HEK293 (cell line): ENCODE data around the gene ELOVL2.

Experiments used
- CTCF ChIA-PET: fragments of 350-600 bp; formaldehyde crosslinking; extraction: SDS; loops from one replicate; lab custom pipeline; 2021; ENCODE audit warnings: antibody characterized with exemption; lab: Yijun Ruan, JAX
- POLR2A ChIA-PET: fragments of 300-600 bp; formaldehyde crosslinking; extraction: SDS; loops from one replicate; lab custom pipeline; 2020; ENCODE audit warnings: antibody characterized with exemption, inconsistent platforms; lab: Yijun Ruan, JAX
- H3K27ac ChIP-seq: fragments of 200-500 bp; sonication (Bioruptor generic); 2 replicates; pipeline ENCODE4 v1.5.1; 2014; ENCODE audit warnings: low read depth, low read length, control low read depth, inconsistent platforms; ENCODE audit errors: extremely low read depth
- H3K36me3 ChIP-seq, 2 experiments: fragments of 200-500 bp in 1 of 2; sonication (Bioruptor generic) in 1 of 2; 1 replicate in 1 of 2; 2 replicates in 1 of 2; pipeline ENCODE4 v1.5.1; 2014 to 2017; ENCODE audit warnings: inconsistent platforms in 2 of 2, low read length in 2 of 2; ENCODE audit not compliant: control insufficient read depth in 2 of 2, insufficient read depth in 1 of 2
- H3K4me1 ChIP-seq: fragments of 200-500 bp; sonication (Bioruptor generic); 2 replicates; pipeline ENCODE4 v1.5.1; 2014; ENCODE audit warnings: mild to moderate bottlenecking, low read length, inconsistent platforms; ENCODE audit not compliant: control insufficient read depth, insufficient read depth
- H3K4me3 ChIP-seq: 2 replicates; pipeline ENCODE4 v1.5.1; 2011; ENCODE audit warnings: low read depth, mild to moderate bottlenecking, control low read depth, low read length, moderate library complexity
- H3K9me3 ChIP-seq: fragments of 200-500 bp; sonication (Bioruptor generic); 2 replicates; pipeline ENCODE4 v1.5.1; 2014; ENCODE audit warnings: low read depth, low read length, inconsistent platforms; ENCODE audit not compliant: control insufficient read depth, insufficient read depth
- HOXD13 ChIP-seq: sonication (generic); formaldehyde crosslinking; IDR thresholded peaks from 2 replicates; pipeline ENCODE4 v1.8.0; 2022; ENCODE audit warnings: missing genetic modification reagents, borderline replicate concordance
- WT1 ChIP-seq: fragments of 450-650 bp; formaldehyde crosslinking; IDR thresholded peaks from 2 replicates; pipeline ENCODE4 v1.5.1; 2016; ENCODE audit warnings: missing biosample characterization, missing genetic modification characterization
- ZBTB48 ChIP-seq: fragments of 450-650 bp; formaldehyde crosslinking; IDR thresholded peaks from 2 replicates; pipeline ENCODE4 v1.5.1; 2016; ENCODE audit warnings: missing biosample characterization, missing genetic modification characterization
- ZNF416 ChIP-seq: fragments of 450-650 bp; formaldehyde crosslinking; IDR thresholded peaks from 2 replicates; pipeline ENCODE4 v1.5.1; 2016; ENCODE audit warnings: missing biosample characterization, missing genetic modification characterization
- ZNF423 ChIP-seq: fragments of 450-650 bp; formaldehyde crosslinking; IDR thresholded peaks from 2 replicates; pipeline ENCODE4 v1.5.1; 2016; ENCODE audit warnings: missing biosample characterization, missing genetic modification characterization
- ZNF473 ChIP-seq: fragments of 450-650 bp; formaldehyde crosslinking; IDR thresholded peaks from 2 replicates; pipeline ENCODE4 v1.5.1; 2017; ENCODE audit warnings: missing biosample characterization, missing genetic modification characterization
- ZNF530 ChIP-seq: fragments of 450-650 bp; formaldehyde crosslinking; IDR thresholded peaks from 2 replicates; pipeline ENCODE4 v1.5.1; 2016; ENCODE audit warnings: low read depth, missing biosample characterization, missing genetic modification characterization
- ZNF555 ChIP-seq: fragments of 450-650 bp; formaldehyde crosslinking; conservative IDR thresholded peaks from 2 replicates; pipeline ENCODE4 v1.5.1; 2017; ENCODE audit warnings: missing biosample characterization, mild to moderate bottlenecking, missing genetic modification characterization, inconsistent platforms
- ZNF768 ChIP-seq: fragments of 450-650 bp; formaldehyde crosslinking; IDR thresholded peaks from 2 replicates; pipeline ENCODE4 v1.5.1; 2018; ENCODE audit warnings: missing biosample characterization, mild to moderate bottlenecking, missing genetic modification characterization
- TF ChIP-seq, protein P1 (sequence below): fragments of 450-650 bp; formaldehyde crosslinking; conservative IDR thresholded peaks from 2 replicates; pipeline ENCODE4 v1.5.1; 2016; ENCODE audit warnings: low read depth, missing biosample characterization, missing genetic modification characterization
- TF ChIP-seq, protein P2 (sequence below): IDR thresholded peaks from 2 replicates; pipeline ENCODE4 v1.6.1; 2011; ENCODE audit warnings: mild to moderate bottlenecking, low read depth, low read length, borderline replicate concordance
- TF ChIP-seq, protein P3 (sequence below): fragments of 450-650 bp; formaldehyde crosslinking; IDR thresholded peaks from 2 replicates; pipeline ENCODE4 v1.5.1; 2016; ENCODE audit warnings: missing biosample characterization, missing genetic modification characterization

ELOVL2 gene

DNA sequence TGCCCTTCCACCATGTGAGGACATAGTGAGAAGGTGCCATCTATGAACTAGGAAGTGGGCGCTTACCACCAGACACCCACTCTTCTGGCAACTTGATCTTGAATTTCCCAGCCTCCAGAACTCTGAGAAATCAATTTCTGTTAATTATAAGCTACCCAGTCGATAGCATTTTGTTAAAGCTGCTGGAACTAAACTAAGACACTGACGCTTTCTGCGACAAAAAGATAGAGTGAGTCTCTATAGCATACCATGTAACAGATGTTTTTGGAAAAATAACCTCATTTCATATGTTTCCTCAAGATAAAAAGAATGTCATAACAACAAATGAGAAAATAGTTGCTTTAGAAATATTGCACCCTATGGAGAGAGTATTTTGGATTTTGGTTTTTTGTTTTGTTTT, 34.2 kb upstream of the ELOVL2 start:
- POLR2A ChIA-PET: no interaction called here
- CTCF ChIA-PET: interaction anchor here (0.6 to 1.0 kb wide), 2 partner anchors 8 to 11 kb away, joined by 4 read pairs; no protein-coding TSS in a partner anchor

DNA sequence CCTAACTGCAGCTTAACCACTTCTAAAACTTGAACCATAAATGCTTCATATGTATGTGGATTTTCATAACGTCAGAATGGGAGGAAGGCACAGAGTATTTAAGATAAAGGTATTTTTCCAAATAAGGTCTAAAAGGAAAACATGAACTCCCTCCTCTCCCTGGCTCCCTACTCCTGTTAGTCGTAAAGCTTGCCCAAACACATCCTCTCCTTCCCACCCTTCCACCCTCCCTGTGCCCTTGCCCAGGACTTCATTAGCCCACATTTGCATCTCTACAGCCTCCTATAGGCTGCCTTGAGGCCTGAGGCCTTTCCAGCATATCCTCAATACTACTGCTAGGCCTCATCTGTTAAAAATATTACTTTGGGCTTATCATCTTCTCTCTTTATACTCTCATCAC, 32.4 kb upstream of the ELOVL2 start:
- no peak overlapping the region for H3K4me3 ChIP-seq
- H3K36me3 ChIP-seq: no peaks in the 10 kb centered on the region
- CTCF ChIA-PET: interaction anchor here (0.6 to 9.1 kb wide), 4 partner anchors 10 to 500 kb away, joined by 3 to 174 read pairs (median 6); no protein-coding TSS in a partner anchor
- TF ChIP-seq, protein P1, sequence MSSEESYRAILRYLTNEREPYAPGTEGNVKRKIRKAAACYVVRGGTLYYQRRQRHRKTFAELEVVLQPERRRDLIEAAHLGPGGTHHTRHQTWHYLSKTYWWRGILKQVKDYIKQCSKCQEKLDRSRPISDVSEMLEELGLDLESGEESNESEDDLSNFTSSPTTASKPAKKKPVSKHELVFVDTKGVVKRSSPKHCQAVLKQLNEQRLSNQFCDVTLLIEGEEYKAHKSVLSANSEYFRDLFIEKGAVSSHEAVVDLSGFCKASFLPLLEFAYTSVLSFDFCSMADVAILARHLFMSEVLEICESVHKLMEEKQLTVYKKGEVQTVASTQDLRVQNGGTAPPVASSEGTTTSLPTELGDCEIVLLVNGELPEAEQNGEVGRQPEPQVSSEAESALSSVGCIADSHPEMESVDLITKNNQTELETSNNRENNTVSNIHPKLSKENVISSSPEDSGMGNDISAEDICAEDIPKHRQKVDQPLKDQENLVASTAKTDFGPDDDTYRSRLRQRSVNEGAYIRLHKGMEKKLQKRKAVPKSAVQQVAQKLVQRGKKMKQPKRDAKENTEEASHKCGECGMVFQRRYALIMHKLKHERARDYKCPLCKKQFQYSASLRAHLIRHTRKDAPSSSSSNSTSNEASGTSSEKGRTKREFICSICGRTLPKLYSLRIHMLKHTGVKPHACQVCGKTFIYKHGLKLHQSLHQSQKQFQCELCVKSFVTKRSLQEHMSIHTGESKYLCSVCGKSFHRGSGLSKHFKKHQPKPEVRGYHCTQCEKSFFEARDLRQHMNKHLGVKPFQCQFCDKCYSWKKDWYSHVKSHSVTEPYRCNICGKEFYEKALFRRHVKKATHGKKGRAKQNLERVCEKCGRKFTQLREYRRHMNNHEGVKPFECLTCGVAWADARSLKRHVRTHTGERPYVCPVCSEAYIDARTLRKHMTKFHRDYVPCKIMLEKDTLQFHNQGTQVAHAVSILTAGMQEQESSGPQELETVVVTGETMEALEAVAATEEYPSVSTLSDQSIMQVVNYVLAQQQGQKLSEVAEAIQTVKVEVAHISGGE (tag by site-specific recombination): 0 out of 2 replicates have a peak, but pooled peaks have one; percentile 11
- TF ChIP-seq, protein P2, sequence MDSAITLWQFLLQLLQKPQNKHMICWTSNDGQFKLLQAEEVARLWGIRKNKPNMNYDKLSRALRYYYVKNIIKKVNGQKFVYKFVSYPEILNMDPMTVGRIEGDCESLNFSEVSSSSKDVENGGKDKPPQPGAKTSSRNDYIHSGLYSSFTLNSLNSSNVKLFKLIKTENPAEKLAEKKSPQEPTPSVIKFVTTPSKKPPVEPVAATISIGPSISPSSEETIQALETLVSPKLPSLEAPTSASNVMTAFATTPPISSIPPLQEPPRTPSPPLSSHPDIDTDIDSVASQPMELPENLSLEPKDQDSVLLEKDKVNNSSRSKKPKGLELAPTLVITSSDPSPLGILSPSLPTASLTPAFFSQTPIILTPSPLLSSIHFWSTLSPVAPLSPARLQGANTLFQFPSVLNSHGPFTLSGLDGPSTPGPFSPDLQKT: no peak
- TF ChIP-seq HOXD13: no peak
- TF ChIP-seq, protein P3, sequence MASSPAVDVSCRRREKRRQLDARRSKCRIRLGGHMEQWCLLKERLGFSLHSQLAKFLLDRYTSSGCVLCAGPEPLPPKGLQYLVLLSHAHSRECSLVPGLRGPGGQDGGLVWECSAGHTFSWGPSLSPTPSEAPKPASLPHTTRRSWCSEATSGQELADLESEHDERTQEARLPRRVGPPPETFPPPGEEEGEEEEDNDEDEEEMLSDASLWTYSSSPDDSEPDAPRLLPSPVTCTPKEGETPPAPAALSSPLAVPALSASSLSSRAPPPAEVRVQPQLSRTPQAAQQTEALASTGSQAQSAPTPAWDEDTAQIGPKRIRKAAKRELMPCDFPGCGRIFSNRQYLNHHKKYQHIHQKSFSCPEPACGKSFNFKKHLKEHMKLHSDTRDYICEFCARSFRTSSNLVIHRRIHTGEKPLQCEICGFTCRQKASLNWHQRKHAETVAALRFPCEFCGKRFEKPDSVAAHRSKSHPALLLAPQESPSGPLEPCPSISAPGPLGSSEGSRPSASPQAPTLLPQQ (tag by site-specific recombination): no peak
- TF ChIP-seq ZNF555: no peak
- peak; percentile 92 for TF ChIP-seq WT1 (tag by site-specific recombination)
- POLR2A ChIA-PET: interaction anchor here (0.5 to 0.6 kb wide), 2 partner anchors 74 to 382 kb away, joined by 4 to 8 read pairs; partner anchors contain the start of gene PAK1IP1
- no peak overlapping the region for H3K27ac ChIP-seq
- H3K4me1 ChIP-seq: no peaks in the 10 kb centered on the region
- no peaks in the 10 kb centered on the region for H3K9me3 ChIP-seq

More for the DNA sequence above, 34.2 kb upstream of the ELOVL2 start:
- no peaks in the 10 kb centered on the region for H3K4me1 ChIP-seq
- H3K4me3 ChIP-seq: no peak overlapping the region
- no peak overlapping the region for H3K27ac ChIP-seq
- no peaks in the 10 kb centered on the region for H3K9me3 ChIP-seq
- no peaks in the 10 kb centered on the region for H3K36me3 ChIP-seq
- TF ChIP-seq ZNF530 (tag by site-specific recombination) (no peak), ZNF473 (tag by site-specific recombination) (no peak), ZNF768 (no peak), ZNF423 (no peak), ZBTB48 (tag by site-specific recombination) (no peak), ZNF416 (tag by site-specific recombination) (no peak)
- TF ChIP-seq, protein P1 (tag by site-specific recombination): no peak
